Activated T-helper 2 cell treated with anti-CD3 and anti-CD28 coated beads, Interferon-gamma antibody, Interleukin-2, Interleukin-4, amounts not matched to agents 10 μg/mL and 5 μg/mL and 100 μg/mL, durations not matched to agents 14 hours and 24 hours and 36 hours (primary cell): ENCODE measurements around the gene LAMA3. TPM values are rescaled to one million over a fixed set of nuclear protein-coding genes. Genes with fewer than 3 reads are reported as not detected.
A peak's percentile ranks its signal among the peaks of the same experiment; 100 is the strongest.

Source experiments
- DNase-seq: peaks from one replicate; pipeline ENCODE4 v3.0.0; 2021; ENCODE audit warnings: low spot score
- H3K27ac Mint-ChIP-seq: one replicate; pipeline ENCODE4 v1.8.0; 2021; ENCODE audit warnings: mixed read lengths
- H3K27me3 Mint-ChIP-seq: one replicate; pipeline ENCODE4 v1.8.0; 2021; ENCODE audit warnings: low read depth, mixed read lengths
- H3K36me3 Mint-ChIP-seq: one replicate; pipeline ENCODE4 v1.8.0; 2021; ENCODE audit warnings: low read depth, mixed read lengths
- H3K4me1 Mint-ChIP-seq: one replicate; pipeline ENCODE4 v1.8.0; 2021; ENCODE audit warnings: low read depth, mixed read lengths
- H3K4me3 Mint-ChIP-seq: one replicate; pipeline ENCODE4 v1.8.0; 2021; ENCODE audit warnings: low read depth, mild to moderate bottlenecking, moderate library complexity, mixed read lengths
- H3K9me3 Mint-ChIP-seq: one replicate; pipeline ENCODE4 v1.8.0; 2021; ENCODE audit warnings: mixed read lengths
- intact Hi-C: fragments of 100-400 bp; cut with micrococcal nuclease; formaldehyde crosslinking; loops from one replicate; pipeline ENCODE4 v1.15.1; 2023
- total RNA-seq: library from RNA; stranded (reverse); gene quantifications from 2 replicates; pipeline ENCODE4 v1.2.3, GENCODE V29; 2022

LAMA3 gene
- total RNA-seq, 1 donor from 2014 or later: not detected

- H3K4me1 Mint-ChIP-seq: peaks cover 12% of the 10 kb centered on the region
- H3K27me3 Mint-ChIP-seq: peaks cover 22% of the 10 kb centered on the region
- H3K36me3 Mint-ChIP-seq: no peaks in the 10 kb centered on the region
- intact Hi-C loops: loop anchor here (5.0 kb wide), 1 partner anchor 302 kb away; no protein-coding TSS in a partner anchor
- no peak for DNase-seq
- H3K9me3 Mint-ChIP-seq: no peaks in the 10 kb centered on the region
- H3K27ac Mint-ChIP-seq: no peak overlapping the region
- no peak overlapping the region for H3K4me3 Mint-ChIP-seq
Observed at GRCh38 chr18:23814991-23815614, 125.8 kb downstream of the LAMA3 start.

GRCh38 chr18:23816021-23816420 lies 126.8 kb downstream of the LAMA3 start:
- Mint-ChIP-seq H3K4me3 (no peak overlapping the region), H3K36me3 (no peaks in the 10 kb centered on the region), H3K27me3 (peaks cover 22% of the 10 kb centered on the region), H3K27ac (no peak overlapping the region), H3K4me1 (peaks cover 5% of the 10 kb centered on the region), H3K9me3 (no peaks in the 10 kb centered on the region)
- intact Hi-C loops: no loop called here
- DNase-seq: no peak

GRCh38 chr18:23816740-23817139 lies 127.5 kb downstream of the LAMA3 start:
- Mint-ChIP-seq H3K27ac (no peak overlapping the region), H3K9me3 (no peaks in the 10 kb centered on the region), H3K36me3 (no peaks in the 10 kb centered on the region), H3K27me3 (peaks cover 24% of the 10 kb centered on the region), H3K4me1 (peaks cover 2% of the 10 kb centered on the region), H3K4me3 (no peak overlapping the region)
- DNase-seq: no peak
- intact Hi-C loops: no loop called here

- intact Hi-C loops: no loop called here
- Mint-ChIP-seq H3K27ac (no peak overlapping the region), H3K4me1 (peaks cover 2% of the 10 kb centered on the region), H3K36me3 (no peaks in the 10 kb centered on the region), H3K27me3 (peaks cover 25% of the 10 kb centered on the region), H3K9me3 (no peaks in the 10 kb centered on the region), H3K4me3 (no peak overlapping the region)
- no peak for DNase-seq
Observed at GRCh38 chr18:23819001-23819400, 129.7 kb downstream of the LAMA3 start.

- Mint-ChIP-seq H3K9me3 (no peaks in the 10 kb centered on the region), H3K36me3 (no peaks in the 10 kb centered on the region), H3K4me1 (peaks cover 32% of the 10 kb centered on the region), H3K4me3 (no peak overlapping the region), H3K27ac (no peak overlapping the region), H3K27me3 (peaks cover 25% of the 10 kb centered on the region)
- intact Hi-C loops: loop anchor here (10.0 kb wide), 1 partner anchor 232 kb away; no protein-coding TSS in a partner anchor
- DNase-seq: no peak
Observed at GRCh38 chr18:23822590-23823385, 133.5 kb downstream of the LAMA3 start.

GRCh38 chr18:23824240-23824639 lies 135.0 kb downstream of the LAMA3 start:
- H3K36me3 Mint-ChIP-seq: no peaks in the 10 kb centered on the region
- no peak overlapping the region for H3K27ac Mint-ChIP-seq
- H3K4me1 Mint-ChIP-seq: peaks cover 46% of the 10 kb centered on the region
- H3K4me3 Mint-ChIP-seq: no peak overlapping the region
- intact Hi-C loops: loop anchor here (10.0 kb wide), 1 partner anchor 231 kb away; no protein-coding TSS in a partner anchor
- H3K9me3 Mint-ChIP-seq: no peaks in the 10 kb centered on the region
- no peak for DNase-seq
- peaks cover 20% of the 10 kb centered on the region for H3K27me3 Mint-ChIP-seq

GRCh38 chr18:23824669-23825068 lies 135.4 kb downstream of the LAMA3 start:
- no peaks in the 10 kb centered on the region for H3K36me3 Mint-ChIP-seq
- H3K4me1 Mint-ChIP-seq: peaks cover 46% of the 10 kb centered on the region
- H3K9me3 Mint-ChIP-seq: no peaks in the 10 kb centered on the region
- no peak for DNase-seq
- intact Hi-C loops: loop anchor here (5.0 to 10.0 kb wide), 7 partner anchors 43 to 322 kb away; partner anchors contain the start of genes CABYR, RMC1 and TTC39C
- H3K27me3 Mint-ChIP-seq: peaks cover 17% of the 10 kb centered on the region
- no peak overlapping the region for H3K4me3 Mint-ChIP-seq
- H3K27ac Mint-ChIP-seq: no peak overlapping the region

- no peaks in the 10 kb centered on the region for H3K9me3 Mint-ChIP-seq
- DNase-seq: no peak
- no peak overlapping the region for H3K4me3 Mint-ChIP-seq
- intact Hi-C loops: loop anchor here (5.0 to 10.0 kb wide), 7 partner anchors 42 to 323 kb away; partner anchors contain the start of genes CABYR, RMC1 and TTC39C
- peaks cover 46% of the 10 kb centered on the region for H3K4me1 Mint-ChIP-seq
- H3K27ac Mint-ChIP-seq: no peak overlapping the region
- no peaks in the 10 kb centered on the region for H3K36me3 Mint-ChIP-seq
- H3K27me3 Mint-ChIP-seq: peaks cover 15% of the 10 kb centered on the region
Observed at GRCh38 chr18:23825496-23825895, 136.2 kb downstream of the LAMA3 start.

- Mint-ChIP-seq H3K4me1 (peaks cover 46% of the 10 kb centered on the region), H3K27me3 (peaks cover 11% of the 10 kb centered on the region), H3K9me3 (no peaks in the 10 kb centered on the region), H3K4me3 (no peak overlapping the region), H3K27ac (peak overlapping the region; percentile 66), H3K36me3 (no peaks in the 10 kb centered on the region)
- intact Hi-C loops: loop anchor here (5.0 to 10.0 kb wide), 7 partner anchors 41 to 324 kb away; partner anchors contain the start of genes CABYR, RMC1 and TTC39C
- DNase-seq: no peak
Observed at GRCh38 chr18:23825978-23826405, 136.7 kb downstream of the LAMA3 start.

GRCh38 chr18:23826850-23827620 lies 137.8 kb downstream of the LAMA3 start:
- H3K4me1 Mint-ChIP-seq: peaks cover 46% of the 10 kb centered on the region
- H3K9me3 Mint-ChIP-seq: no peaks in the 10 kb centered on the region
- DNase-seq: no peak
- H3K27ac Mint-ChIP-seq: no peak overlapping the region
- H3K27me3 Mint-ChIP-seq: peaks cover 3% of the 10 kb centered on the region
- H3K4me3 Mint-ChIP-seq: no peak overlapping the region
- intact Hi-C loops: loop anchor here (5.0 to 10.0 kb wide), 7 partner anchors 40 to 325 kb away; partner anchors contain the start of genes CABYR, RMC1 and TTC39C
- H3K36me3 Mint-ChIP-seq: no peaks in the 10 kb centered on the region

GRCh38 chr18:23827681-23828080 lies 138.4 kb downstream of the LAMA3 start:
- intact Hi-C loops: loop anchor here (1.0 to 10.0 kb wide), 9 partner anchors 11 to 325 kb away; partner anchors contain the start of genes CABYR, RMC1 and TTC39C
- Mint-ChIP-seq H3K4me1 (peaks cover 46% of the 10 kb centered on the region), H3K4me3 (no peak overlapping the region), H3K36me3 (no peaks in the 10 kb centered on the region), H3K27me3 (no peaks in the 10 kb centered on the region), H3K9me3 (no peaks in the 10 kb centered on the region), H3K27ac (peak overlapping the region; percentile 59)
- DNase-seq: no peak

- no peak overlapping the region for H3K4me3 Mint-ChIP-seq
- peaks cover 46% of the 10 kb centered on the region for H3K4me1 Mint-ChIP-seq
- no peaks in the 10 kb centered on the region for H3K27me3 Mint-ChIP-seq
- no peaks in the 10 kb centered on the region for H3K36me3 Mint-ChIP-seq
- peak overlapping the region; percentile 76 for H3K27ac Mint-ChIP-seq
- peak; percentile 52 for DNase-seq
- intact Hi-C loops: loop anchor here (1.0 to 10.0 kb wide), 9 partner anchors 10 to 326 kb away; partner anchors contain the start of genes CABYR, RMC1 and TTC39C
- H3K9me3 Mint-ChIP-seq: no peaks in the 10 kb centered on the region
Observed at GRCh38 chr18:23828426-23828825, 139.2 kb downstream of the LAMA3 start.
